ENCODE data around the gene LPAR1. TPM values are rescaled to one million over a fixed set of nuclear protein-coding genes. Genes with fewer than 3 reads are reported as not detected.
"Not testable (repeated sequence)": the region's sequence is repeated elsewhere in the genome, so short reads cannot be mapped to it uniquely, and the experiment has no call there.

The LPAR1 gene
- total RNA-seq, 2 experiments from 2014 or later = not detected

- H3K4me1 Mint-ChIP-seq (ENCODE audit: low read depth); H3K27me3 Mint-ChIP-seq; H3K36me3 Mint-ChIP-seq; CTCF ChIA-PET; DNase-seq; H3K4me3 Mint-ChIP-seq; intact Hi-C loops (cut with micrococcal nuclease); POLR2A ChIA-PET; H3K27ac Mint-ChIP-seq: not testable (repeated sequence)
- peaks cover 30% of the 10 kb centered on the region for H3K9me3 Mint-ChIP-seq
Measured at GRCh38 chr9:110861370-110862110, 176.7 kb downstream of the LPAR1 start.

- H3K36me3 Mint-ChIP-seq = no peaks in the 10 kb centered on the region
- no peaks in the 10 kb centered on the region for H3K4me1 Mint-ChIP-seq (ENCODE audit: low read depth)
- no peak for DNase-seq
- no peak overlapping the region for H3K4me3 Mint-ChIP-seq
- intact Hi-C loops (cut with micrococcal nuclease) = no loop called here
- ChIA-PET CTCF (no interaction called here), POLR2A (no interaction called here)
- no peaks in the 10 kb centered on the region for H3K27me3 Mint-ChIP-seq
- H3K9me3 Mint-ChIP-seq = peaks cover 38% of the 10 kb centered on the region
- H3K27ac Mint-ChIP-seq = no peak overlapping the region
Measured at GRCh38 chr9:110856772-110857171, 181.5 kb downstream of the LPAR1 start.

GRCh38 chr9:110850401-110851135 is 187.7 kb downstream of the LPAR1 start:
- Mint-ChIP-seq H3K9me3 (peaks cover 10% of the 10 kb centered on the region), H3K4me3 (no peak overlapping the region), H3K4me1 (ENCODE audit: low read depth) (no peaks in the 10 kb centered on the region), H3K27ac (no peak overlapping the region), H3K27me3 (no peaks in the 10 kb centered on the region), H3K36me3 (no peaks in the 10 kb centered on the region)
- intact Hi-C loops (cut with micrococcal nuclease) = no loop called here
- ChIA-PET CTCF (no interaction called here), POLR2A (no interaction called here)
- DNase-seq = no peak

- Mint-ChIP-seq H3K27ac (no peak overlapping the region), H3K27me3 (no peaks in the 10 kb centered on the region), H3K9me3 (peaks cover 6% of the 10 kb centered on the region), H3K4me1 (ENCODE audit: low read depth) (no peaks in the 10 kb centered on the region), H3K4me3 (no peak overlapping the region), H3K36me3 (no peaks in the 10 kb centered on the region)
- intact Hi-C loops (cut with micrococcal nuclease) = no loop called here
- ChIA-PET POLR2A (no interaction called here), CTCF (no interaction called here)
- no peak for DNase-seq
Measured at GRCh38 chr9:110847671-110848070, 190.6 kb downstream of the LPAR1 start.

- intact Hi-C loops (cut with micrococcal nuclease) = no loop called here
Measured at GRCh38 chr9:110846215-110846614, 192.1 kb downstream of the LPAR1 start.

GRCh38 chr9:110844121-110844520 is 194.1 kb downstream of the LPAR1 start:
- Mint-ChIP-seq H3K9me3 (peaks cover 11% of the 10 kb centered on the region), H3K27ac (no peak overlapping the region), H3K4me3 (no peak overlapping the region), H3K27me3 (no peaks in the 10 kb centered on the region), H3K36me3 (no peaks in the 10 kb centered on the region), H3K4me1 (ENCODE audit: low read depth) (no peaks in the 10 kb centered on the region)
- intact Hi-C loops (cut with micrococcal nuclease) = no loop called here
- no peak for DNase-seq
- ChIA-PET CTCF (no interaction called here), POLR2A (no interaction called here)

More at GRCh38 chr9:110846215-110846614, 192.1 kb downstream of the LPAR1 start:
- CTCF ChIA-PET = no interaction called here
- Mint-ChIP-seq H3K4me3 (no peak overlapping the region), H3K9me3 (peaks cover 6% of the 10 kb centered on the region), H3K4me1 (ENCODE audit: low read depth) (no peaks in the 10 kb centered on the region), H3K27ac (no peak overlapping the region), H3K36me3 (no peaks in the 10 kb centered on the region), H3K27me3 (no peaks in the 10 kb centered on the region)
- POLR2A ChIA-PET = no interaction called here
- DNase-seq = no peak

GRCh38 chr9:110842986-110843385 is 195.3 kb downstream of the LPAR1 start:
- no peak for DNase-seq
- CTCF ChIA-PET = no interaction called here
- no peaks in the 10 kb centered on the region for H3K27me3 Mint-ChIP-seq
- POLR2A ChIA-PET = no interaction called here
- intact Hi-C loops (cut with micrococcal nuclease) = no loop called here
- no peak overlapping the region for H3K27ac Mint-ChIP-seq
- H3K4me3 Mint-ChIP-seq = no peak overlapping the region
- H3K36me3 Mint-ChIP-seq = no peaks in the 10 kb centered on the region
- H3K9me3 Mint-ChIP-seq = peaks cover 11% of the 10 kb centered on the region
- no peaks in the 10 kb centered on the region for H3K4me1 Mint-ChIP-seq (ENCODE audit: low read depth)

- Mint-ChIP-seq H3K4me3 (no peak overlapping the region), H3K4me1 (ENCODE audit: low read depth) (no peaks in the 10 kb centered on the region), H3K27me3 (no peaks in the 10 kb centered on the region), H3K36me3 (no peaks in the 10 kb centered on the region), H3K9me3 (peaks cover 13% of the 10 kb centered on the region), H3K27ac (no peak overlapping the region)
- ChIA-PET POLR2A (no interaction called here), CTCF (no interaction called here)
- intact Hi-C loops (cut with micrococcal nuclease) = no loop called here
- no peak for DNase-seq
Measured at GRCh38 chr9:110842169-110842568, 196.1 kb downstream of the LPAR1 start.

- intact Hi-C loops (cut with micrococcal nuclease) = no loop called here
- POLR2A ChIA-PET = no interaction called here
- Mint-ChIP-seq H3K27me3 (no peaks in the 10 kb centered on the region), H3K4me3 (no peak overlapping the region), H3K36me3 (no peaks in the 10 kb centered on the region), H3K27ac (no peak overlapping the region), H3K4me1 (ENCODE audit: low read depth) (no peaks in the 10 kb centered on the region), H3K9me3 (peaks cover 9% of the 10 kb centered on the region)
- DNase-seq = no peak
- CTCF ChIA-PET = no interaction called here
Measured at GRCh38 chr9:110837401-110838005, 200.8 kb downstream of the LPAR1 start.

- no peak overlapping the region for H3K27ac Mint-ChIP-seq
- H3K36me3 Mint-ChIP-seq = no peaks in the 10 kb centered on the region
- ChIA-PET CTCF (no interaction called here), POLR2A (no interaction called here)
- H3K4me3 Mint-ChIP-seq = no peak overlapping the region
- H3K27me3 Mint-ChIP-seq = no peaks in the 10 kb centered on the region
- DNase-seq = no peak
- H3K9me3 Mint-ChIP-seq = peaks cover 9% of the 10 kb centered on the region
- intact Hi-C loops (cut with micrococcal nuclease) = no loop called here
- H3K4me1 Mint-ChIP-seq (ENCODE audit: low read depth) = no peaks in the 10 kb centered on the region
Measured at GRCh38 chr9:110835859-110836271, 202.4 kb downstream of the LPAR1 start.

- ChIA-PET CTCF (no interaction called here), POLR2A (no interaction called here)
- no peaks in the 10 kb centered on the region for H3K36me3 Mint-ChIP-seq
- no peak overlapping the region for H3K4me3 Mint-ChIP-seq
- intact Hi-C loops (cut with micrococcal nuclease) = no loop called here
- no peak overlapping the region for H3K27ac Mint-ChIP-seq
- DNase-seq = no peak
- H3K4me1 Mint-ChIP-seq (ENCODE audit: low read depth) = no peaks in the 10 kb centered on the region
- H3K27me3 Mint-ChIP-seq = no peaks in the 10 kb centered on the region
- peaks cover 7% of the 10 kb centered on the region for H3K9me3 Mint-ChIP-seq
Measured at GRCh38 chr9:110835404-110835803, 202.9 kb downstream of the LPAR1 start.

GRCh38 chr9:110832926-110833325 is 205.3 kb downstream of the LPAR1 start:
- Mint-ChIP-seq H3K36me3 (no peaks in the 10 kb centered on the region), H3K9me3 (peaks cover 9% of the 10 kb centered on the region), H3K27ac (no peak overlapping the region), H3K4me1 (ENCODE audit: low read depth) (no peaks in the 10 kb centered on the region), H3K27me3 (no peaks in the 10 kb centered on the region), H3K4me3 (no peak overlapping the region)
- intact Hi-C loops (cut with micrococcal nuclease) = no loop called here
- DNase-seq = no peak
- ChIA-PET POLR2A (interaction anchor here (0.6 kb wide), 1 partner anchor 347 kb away, joined by 5 read pairs; no protein-coding TSS in a partner anchor), CTCF (no interaction called here)

GRCh38 chr9:110830495-110830894 is 207.8 kb downstream of the LPAR1 start:
- Mint-ChIP-seq H3K4me1 (ENCODE audit: low read depth) (no peaks in the 10 kb centered on the region), H3K27ac (no peak overlapping the region), H3K36me3 (no peaks in the 10 kb centered on the region), H3K27me3 (no peaks in the 10 kb centered on the region), H3K9me3 (peaks cover 4% of the 10 kb centered on the region), H3K4me3 (no peak overlapping the region)
- intact Hi-C loops (cut with micrococcal nuclease) = no loop called here
- DNase-seq = no peak
- ChIA-PET CTCF (no interaction called here), POLR2A (no interaction called here)

All from activated CD4-positive, alpha-beta memory T cell treated with anti-CD3 and anti-CD28 coated beads for 36 hours (primary cell).